IMR-90 (cell line): ENCODE measurements around the gene HAO2. TPM values are rescaled to one million over a fixed set of nuclear protein-coding genes. Genes with fewer than 3 reads are reported as not detected.

Experiments used
- ATAC-seq: fragments of 200-7000 bp; cut with Tn5 transposase; 2 replicates; pipeline ENCODE4 v1.9.1; 2020; ENCODE audit warnings: low read depth, mild to moderate bottlenecking, moderate library complexity
- BruUV-seq: library from RNA; stranded (reverse); fragments of 400-500 nt; replicated peaks from 2 replicates; lab custom pipeline; 2021; lab: Mats Ljungman, UMichigan
- CTCF ChIA-PET: fragments of 300-600 bp; formaldehyde crosslinking; extraction: SDS; loops from one replicate; lab custom pipeline; 2021; ENCODE audit warnings: antibody characterized with exemption; lab: Yijun Ruan, JAX
- POLR2A ChIA-PET: fragments of 300-600 bp; sonication (Branson Sonifier 250); formaldehyde crosslinking; loops from one replicate; lab custom pipeline; 2022; ENCODE audit warnings: antibody characterized with exemption; ENCODE audit not compliant: unreplicated experiment; lab: Charles Lee
- DNase-seq: peaks from one replicate; pipeline ENCODE4 v3.0.0; 2013
- H2AFZ ChIP-seq: replicated peaks from 2 replicates; pipeline ENCODE3; 2013; ENCODE audit warnings: low read length, mild to moderate bottlenecking; ENCODE audit not compliant: poor library complexity
- H2AK5ac ChIP-seq: 2 replicates; pipeline ENCODE4 v1.6.1; 2013; ENCODE audit warnings: low read depth, low read length, inconsistent platforms
- H2AK9ac ChIP-seq: replicated peaks from 2 replicates; pipeline ENCODE3; 2013; ENCODE audit warnings: mild to moderate bottlenecking, low read depth, low read length, moderate library complexity; ENCODE audit not compliant: poor library complexity
- H2BK120ac ChIP-seq: 2 replicates; pipeline ENCODE4 v1.6.1; 2013; ENCODE audit warnings: low read depth, low read length, inconsistent platforms
- H2BK15ac ChIP-seq: 3 replicates; pipeline ENCODE4 v1.6.1; 2013; ENCODE audit warnings: low read depth, low read length, inconsistent platforms
- H2BK20ac ChIP-seq: 2 replicates; pipeline ENCODE4 v1.6.1; 2013; ENCODE audit warnings: low read depth, mild to moderate bottlenecking, inconsistent platforms, low read length, moderate library complexity
- H2BK5ac ChIP-seq: 2 replicates; pipeline ENCODE4 v1.6.1; 2013; ENCODE audit warnings: mild to moderate bottlenecking, low read depth, low read length, inconsistent platforms; ENCODE audit not compliant: poor library complexity, severe bottlenecking
- H3K14ac ChIP-seq: replicated peaks from 2 replicates; pipeline ENCODE4 v1.6.1; 2013; ENCODE audit warnings: low read depth, low read length, inconsistent platforms
- H3K18ac ChIP-seq: 2 replicates; pipeline ENCODE4 v1.6.1; 2013; ENCODE audit warnings: low read depth, low read length, control low read depth
- H3K23ac ChIP-seq: 2 replicates; pipeline ENCODE4 v1.6.1; 2013; ENCODE audit warnings: low read depth, low read length, inconsistent platforms
- H3K27ac ChIP-seq: 2 replicates; pipeline ENCODE4 v1.5.1; 2013; ENCODE audit warnings: mild to moderate bottlenecking, control low read depth, low read length; ENCODE audit not compliant: insufficient read depth
- H3K27me3 ChIP-seq: 2 replicates; pipeline ENCODE4 v1.6.1; 2013; ENCODE audit warnings: low read length; ENCODE audit not compliant: control insufficient read depth, insufficient read depth
- H3K36me3 ChIP-seq: 2 replicates; pipeline ENCODE4 v1.6.1; 2013; ENCODE audit warnings: low read length, mixed read lengths; ENCODE audit not compliant: control insufficient read depth, insufficient read depth
- H3K4ac ChIP-seq: 2 replicates; pipeline ENCODE4 v1.6.1; 2013; ENCODE audit warnings: low read depth, low read length, inconsistent platforms
- H3K4me1 ChIP-seq: 2 replicates; pipeline ENCODE4 v1.6.1; 2013; ENCODE audit warnings: low read length, mixed read lengths; ENCODE audit not compliant: control insufficient read depth, insufficient read depth
- H3K4me2 ChIP-seq: 2 replicates; pipeline ENCODE4 v1.6.1; 2013; ENCODE audit warnings: low read depth, mild to moderate bottlenecking, control low read depth, low read length, moderate library complexity
- H3K4me3 ChIP-seq: 2 replicates; pipeline ENCODE4 v1.5.1; 2013; ENCODE audit warnings: low read depth, mild to moderate bottlenecking, control low read depth, low read length, moderate library complexity; ENCODE audit not compliant: insufficient read depth
- H3K56ac ChIP-seq: 2 replicates; pipeline ENCODE4 v1.6.1; 2013; ENCODE audit warnings: low read length, inconsistent platforms; ENCODE audit not compliant: insufficient read depth; ENCODE audit errors: extremely low read depth
- H3K79me1 ChIP-seq, 2 experiments: 2 replicates each; pipeline ENCODE4 v1.6.1; 2013; ENCODE audit warnings: low read length in 2 of 2, inconsistent platforms in 1 of 2, low read depth in 1 of 2
- H3K9ac ChIP-seq: 2 replicates; pipeline ENCODE4 v1.6.1; 2013; ENCODE audit warnings: low read depth, low read length, control low read depth
- H3K9me1 ChIP-seq: 2 replicates; pipeline ENCODE4 v1.6.1; 2013; ENCODE audit warnings: low read length, inconsistent platforms; ENCODE audit not compliant: insufficient read depth
- H3K9me3 ChIP-seq: 2 replicates; pipeline ENCODE4 v1.6.1; 2013; ENCODE audit warnings: low read length; ENCODE audit not compliant: control insufficient read depth, insufficient read depth
- H4K20me1 ChIP-seq: 2 replicates; pipeline ENCODE4 v1.6.1; 2013; ENCODE audit warnings: low read length, inconsistent platforms; ENCODE audit not compliant: insufficient read depth
- H4K5ac ChIP-seq: 2 replicates; pipeline ENCODE4 v1.6.1; 2013; ENCODE audit warnings: mild to moderate bottlenecking, low read depth, low read length, control low read depth
- H4K8ac ChIP-seq, 2 experiments: 2 replicates each; pipeline ENCODE4 v1.6.1; 2013; ENCODE audit warnings: low read depth in 2 of 2, low read length in 2 of 2, control low read depth in 1 of 2, inconsistent platforms in 1 of 2
- H4K91ac ChIP-seq: 2 replicates; pipeline ENCODE4 v1.6.1; 2013; ENCODE audit warnings: low read depth, low read length, inconsistent platforms; ENCODE audit not compliant: insufficient read depth
- BHLHE40 ChIP-seq: fragments of 150-350 bp; IDR thresholded peaks from 2 replicates; pipeline ENCODE4 v1.6.1; 2016; ENCODE audit warnings: mild to moderate bottlenecking, low read depth, low read length
- CEBPB ChIP-seq: IDR thresholded peaks from 2 replicates; pipeline ENCODE4 v1.6.1; 2012; ENCODE audit warnings: low read depth, low read length, improper control_type of control experiment
- CHD1 ChIP-seq: IDR thresholded peaks from 2 replicates; pipeline ENCODE4 v1.6.1; 2012; ENCODE audit warnings: low read depth, low read length, improper control_type of control experiment
- ELK1 ChIP-seq: fragments of 150-350 bp; IDR thresholded peaks from 2 replicates; pipeline ENCODE4 v1.6.1; 2016; ENCODE audit warnings: low read depth, mild to moderate bottlenecking, low read length, moderate library complexity, borderline replicate concordance
- FOS ChIP-seq: fragments of 150-350 bp; IDR thresholded peaks from 2 replicates; pipeline ENCODE4 v1.6.1; 2016; ENCODE audit warnings: low read depth, low read length
- MAFK ChIP-seq: IDR thresholded peaks from 2 replicates; pipeline ENCODE4 v1.6.1; 2012; ENCODE audit warnings: low read depth, low read length, improper control_type of control experiment
- MAZ ChIP-seq: IDR thresholded peaks from 2 replicates; pipeline ENCODE4 v1.6.1; 2012; ENCODE audit warnings: low read depth, mild to moderate bottlenecking, low read length, improper control_type of control experiment, moderate library complexity, borderline replicate concordance
- MXI1 ChIP-seq: IDR thresholded peaks from 2 replicates; pipeline ENCODE4 v1.6.1; 2012; ENCODE audit warnings: low read depth, mild to moderate bottlenecking, low read length, moderate library complexity, borderline replicate concordance
- NFE2L2 ChIP-seq: fragments of 150-350 bp; IDR thresholded peaks from 2 replicates; pipeline ENCODE4 v1.6.1; 2016; ENCODE audit warnings: low read depth, mild to moderate bottlenecking, low read length
- POLR2A ChIP-seq: IDR thresholded peaks from 2 replicates; pipeline ENCODE4 v1.6.1; 2012; ENCODE audit warnings: mild to moderate bottlenecking, low read depth, low read length
- RAD21 ChIP-seq: IDR thresholded peaks from 2 replicates; pipeline ENCODE4 v1.6.1; 2012; ENCODE audit warnings: low read length, improper control_type of control experiment
- RCOR1 ChIP-seq: IDR thresholded peaks from 2 replicates; pipeline ENCODE4 v1.6.1; 2012; ENCODE audit warnings: mild to moderate bottlenecking, low read length, improper control_type of control experiment; ENCODE audit not compliant: insufficient replicate concordance
- RFX5 ChIP-seq: IDR thresholded peaks from 2 replicates; pipeline ENCODE4 v1.8.0; 2012; ENCODE audit warnings: low read depth, mild to moderate bottlenecking, low read length, moderate library complexity
- WGBS, 2 experiments: methylation state at CpG; one replicate each; pipeline versions ENCODE4 v1.1.5 to v1.1.7; 2013; ENCODE audit warnings: missing lambda C conversion rate in 2 of 2; ENCODE audit not compliant: insufficient read length in 1 of 2; ENCODE audit errors: extremely low coverage in 2 of 2; 5-methylcytosine and 5-hydroxymethylcytosine counted together
- dilution Hi-C: fragments of 300-500 bp; cut with HindIII; formaldehyde crosslinking; loops from one replicate; pipeline ENCODE4 v1.14.3; 2018; ENCODE audit warnings: low sequenced_read_pairs; ENCODE audit not compliant: unreplicated experiment
- in situ Hi-C: fragments of 300-500 bp; cut with MboI; formaldehyde crosslinking; loops from 3 replicates; pipeline ENCODE4 v1.14.3; 2019; ENCODE audit warnings: low sequenced_read_pairs, inconsistent platforms, mixed read lengths
- intact Hi-C: fragments of 100-400 bp; cut with micrococcal nuclease; formaldehyde crosslinking; loops from 2 replicates; pipeline ENCODE4 v1.10.0; 2022
- polyA plus RNA-seq, 3 experiments: library from polyadenylated mRNA; depleted of rRNA; stranded (reverse); fragments of >200 nt; gene quantifications; 2 replicates each; pipeline ENCODE4 v1.2.3, GENCODE V29; 2012; ENCODE audit warnings: low replicate concordance in 1 of 3
- total RNA-seq: library from RNA; depleted of rRNA; stranded (reverse); fragments of >200 nt; gene quantifications from 2 replicates; pipeline ENCODE4 v1.2.3, GENCODE V29; 2012

Gene HAO2
- total and polyA plus RNA-seq, 2 of the 4 experiments (the other 2 are of a cell fraction) = not detected

- Histone ChIP-seq H3K9me1 (peaks cover 2% of the 10 kb centered on the region; the same call in 1 of the 2 replicates), H3K36me3 (no peaks in the 10 kb centered on the region), H3K4me3 (no peak overlapping the region), H2BK15ac (no peak overlapping the region), H3K4me2 (no peak overlapping the region), H2BK5ac (no peak overlapping the region), H3K9me3 (no peaks in the 10 kb centered on the region), H3K4me1 (no peaks in the 10 kb centered on the region), H4K91ac (no peak overlapping the region), H3K27ac (no peak overlapping the region), H2BK20ac (no peak overlapping the region), H4K8ac (no peak overlapping the region), H3K23ac (no peak overlapping the region), H3K27me3 (no peaks in the 10 kb centered on the region), H4K5ac (no peak overlapping the region), H4K20me1 (no peaks in the 10 kb centered on the region), H2BK120ac (no peak overlapping the region), H3K79me1 (no peaks in the 10 kb centered on the region), H2AK5ac (no peak overlapping the region), H3K9ac (no peak overlapping the region), H2AFZ (no peak overlapping the region), H3K56ac (no peak overlapping the region), H3K4ac (no peak overlapping the region), H3K18ac (no peak overlapping the region), H2AK9ac (no peak overlapping the region), H3K14ac (no peak overlapping the region)
- POLR2A ChIA-PET = no interaction called here
- in situ Hi-C loops = no loop called here
- dilution Hi-C loops = no loop called here
- no CpG with 5 or more reads among the region's 1 CpG for WGBS, 2 experiments
- no TSS peak for BruUV-seq
- CTCF ChIA-PET = no interaction called here
- DNase-seq (no peak), ATAC-seq (no peak)
- intact Hi-C loops = no loop called here
- no peak for TF ChIP-seq MAZ
- TF ChIP-seq POLR2A = no peak
- TF ChIP-seq MAFK = no peak
- TF ChIP-seq ELK1 = no peak
- no peak for TF ChIP-seq FOS
- TF ChIP-seq CHD1 = no peak
- no peak for TF ChIP-seq CEBPB
- no peak for TF ChIP-seq MXI1
- no peak for TF ChIP-seq RCOR1
- TF ChIP-seq BHLHE40 = no peak
- no peak for TF ChIP-seq NFE2L2
- TF ChIP-seq RFX5 = no peak
- TF ChIP-seq RAD21 = no peak
These were observed 10.5 kb downstream of the HAO2 start for GRCh38 chr1:119379117-119379516.
